H1 (cell line): ENCODE results near the gene ZNF516. TPM values are rescaled to one million over a fixed set of nuclear protein-coding genes. Genes with fewer than 3 reads are reported as not detected.

ENCODE experiments used
- CTCF ChIA-PET: fragments of 300-600 bp; sonication (Branson Sonifier 250); formaldehyde crosslinking; loops from one replicate; lab custom pipeline; 2021; ENCODE audit not compliant: partially characterized antibody; lab: Charles Lee
- POLR2A ChIA-PET: fragments of 300-600 bp; sonication (Branson Sonifier 250); formaldehyde crosslinking; loops from one replicate; lab custom pipeline; 2021; ENCODE audit warnings: inconsistent platforms; ENCODE audit not compliant: partially characterized antibody; lab: Charles Lee
- DNase-seq, 2 experiments: peaks; one replicate each; pipeline versions ENCODE4 v3.0.0 to v3.0.0-alpha.2; 2010 to 2022; ENCODE audit warnings: low spot score in 2 of 2, low read depth in 1 of 2, mixed read lengths in 1 of 2
- FAIRE-seq: peaks from 2 replicates; lab custom pipeline; 2011; peaks lifted over from hg19 to GRCh38; lab: Jason Lieb, UNC
- H2AFZ ChIP-seq: 2 replicates; pipeline ENCODE4 v1.8.1; 2012; ENCODE audit warnings: low read length, inconsistent platforms
- H2AK5ac ChIP-seq: 2 replicates; pipeline ENCODE4 v1.6.1; 2013; ENCODE audit warnings: low read depth, low read length
- H2BK120ac ChIP-seq: replicated peaks from 2 replicates; pipeline ENCODE3; 2013; ENCODE audit warnings: low read depth, low read length, inconsistent platforms
- H2BK12ac ChIP-seq: 2 replicates; pipeline ENCODE4 v1.6.1; 2013; ENCODE audit warnings: low read depth, low read length
- H2BK15ac ChIP-seq: 2 replicates; pipeline ENCODE4 v1.6.1; 2013; ENCODE audit warnings: low read length
- H2BK20ac ChIP-seq: 2 replicates; pipeline ENCODE4 v1.6.1; 2013; ENCODE audit warnings: low read length
- H2BK5ac ChIP-seq: 2 replicates; pipeline ENCODE4 v1.6.1; 2013; ENCODE audit warnings: low read depth, low read length
- H3K14ac ChIP-seq: 2 replicates; pipeline ENCODE4 v1.6.1; 2013; ENCODE audit warnings: inconsistent platforms; ENCODE audit not compliant: insufficient read length
- H3K18ac ChIP-seq: 2 replicates; pipeline ENCODE4 v1.6.1; 2013; ENCODE audit warnings: low read length; ENCODE audit errors: extremely low read depth
- H3K23ac ChIP-seq: 2 replicates; pipeline ENCODE4 v1.6.1; 2013; ENCODE audit warnings: inconsistent platforms; ENCODE audit not compliant: insufficient read length
- H3K23me2 ChIP-seq: 2 replicates; pipeline ENCODE4 v1.6.1; 2013; ENCODE audit warnings: low read depth, low read length
- H3K27ac ChIP-seq: 2 replicates; pipeline ENCODE4 v1.6.1; 2011; ENCODE audit warnings: low read depth, low read length, inconsistent platforms
- H3K27me3 ChIP-seq, 4 experiments: replicated peaks in 1 of 4; 1 replicate in 1 of 4; 2 replicates in 3 of 4; pipeline versions ENCODE4 v1.6.1 to v1.8.1; 2011 to 2013; ENCODE audit warnings: low read length in 3 of 4, mild to moderate bottlenecking in 3 of 4, inconsistent platforms in 2 of 4, mixed read lengths in 2 of 4, moderate library complexity in 1 of 4; ENCODE audit not compliant: control insufficient read depth in 3 of 4, insufficient read depth in 3 of 4; ENCODE audit errors: extremely low read depth in 1 of 4
- H3K36me3 ChIP-seq, 4 experiments: 2 replicates each; pipeline versions ENCODE4 v1.6.1 to v1.8.1; 2011 to 2013; ENCODE audit warnings: mild to moderate bottlenecking in 4 of 4, low read length in 3 of 4, moderate library complexity in 2 of 4, control low read depth in 1 of 4, inconsistent platforms in 1 of 4; ENCODE audit not compliant: insufficient read depth in 4 of 4, control insufficient read depth in 2 of 4
- H3K4ac ChIP-seq: replicated peaks from 2 replicates; pipeline ENCODE3; 2013; ENCODE audit warnings: low read length, low read depth, mixed read lengths, inconsistent platforms; ENCODE audit not compliant: insufficient read length
- H3K4me1 ChIP-seq, 4 experiments: replicated peaks in 1 of 4; 1 replicate in 1 of 4; 2 replicates in 3 of 4; pipeline versions ENCODE4 v1.6.1 to v1.8.1; 2011 to 2013; ENCODE audit warnings: low read length in 3 of 4, inconsistent platforms in 2 of 4, mixed read lengths in 1 of 4; ENCODE audit not compliant: insufficient read depth in 4 of 4, control insufficient read depth in 3 of 4
- H3K4me2 ChIP-seq, 2 experiments: 2 replicates each; pipeline versions ENCODE4 v1.6.1 to v1.8.1; 2011 to 2013; ENCODE audit warnings: low read depth in 2 of 2, low read length in 2 of 2, control low read depth in 1 of 2, inconsistent platforms in 1 of 2, mild to moderate bottlenecking in 1 of 2; ENCODE audit not compliant: insufficient read depth in 1 of 2
- H3K4me3 ChIP-seq, 4 experiments: fragments of 200-600, 300-600 bp in 1 of 4; sonication (generic), shearing (Covaris generic), sonication (Bioruptor Twin) in 1 of 4; 2 replicates each; pipeline versions ENCODE4 v1.5.1 to v1.8.1; 2011 to 2016; ENCODE audit warnings: low read length in 4 of 4, low read depth in 3 of 4, control low read depth in 2 of 4, inconsistent platforms in 2 of 4, mild to moderate bottlenecking in 2 of 4, mixed read lengths in 1 of 4, moderate library complexity in 1 of 4; ENCODE audit not compliant: insufficient read depth in 2 of 4; ENCODE audit errors: extremely low read depth in 1 of 4
- H3K56ac ChIP-seq: replicated peaks from 2 replicates; pipeline ENCODE3; 2013; ENCODE audit warnings: low read depth, mild to moderate bottlenecking, mixed read lengths, low read length, inconsistent platforms; ENCODE audit not compliant: insufficient read length
- H3K79me1 ChIP-seq: 2 replicates; pipeline ENCODE4 v1.6.1; 2013; ENCODE audit warnings: low read depth, low read length, control low read depth
- H3K79me2 ChIP-seq, 2 experiments: 2 replicates each; pipeline versions ENCODE4 v1.6.1 to v1.8.1; 2012 to 2013; ENCODE audit warnings: low read length in 2 of 2, mild to moderate bottlenecking in 2 of 2, inconsistent platforms in 1 of 2; ENCODE audit not compliant: insufficient read depth in 2 of 2, control insufficient read depth in 1 of 2
- H3K9ac ChIP-seq, 4 experiments: replicated peaks in 1 of 4; 1 replicate in 1 of 4; 2 replicates in 3 of 4; pipeline versions ENCODE4 v1.6.1 to v1.8.1; 2011 to 2013; ENCODE audit warnings: low read depth in 3 of 4, low read length in 3 of 4, control low read depth in 2 of 4, mild to moderate bottlenecking in 2 of 4, moderate library complexity in 2 of 4, inconsistent platforms in 1 of 4; ENCODE audit errors: extremely low read depth in 1 of 4
- H3K9me3 ChIP-seq, 2 experiments: 2 replicates each; pipeline versions ENCODE4 v1.6.1 to v1.8.1; 2012 to 2013; ENCODE audit warnings: mild to moderate bottlenecking in 2 of 2, moderate library complexity in 2 of 2, control low read depth in 1 of 2, inconsistent platforms in 1 of 2, low read depth in 1 of 2, low read length in 1 of 2, mixed read lengths in 1 of 2; ENCODE audit not compliant: insufficient read depth in 2 of 2
- H4K20me1 ChIP-seq, 2 experiments: replicated peaks in 1 of 2; 2 replicates each; pipeline versions ENCODE3 to v1.8.1; 2011 to 2013; ENCODE audit warnings: inconsistent platforms in 2 of 2, low read length in 2 of 2, mild to moderate bottlenecking in 1 of 2; ENCODE audit not compliant: insufficient read depth in 2 of 2, control insufficient read depth in 1 of 2
- H4K5ac ChIP-seq: 2 replicates; pipeline ENCODE4 v1.6.1; 2013; ENCODE audit warnings: low read length, low read depth, mixed read lengths, inconsistent platforms; ENCODE audit not compliant: insufficient read length
- H4K8ac ChIP-seq: 2 replicates; pipeline ENCODE4 v1.8.0; 2013; ENCODE audit warnings: mild to moderate bottlenecking, moderate library complexity, low read length, inconsistent platforms; ENCODE audit not compliant: insufficient read depth; ENCODE audit errors: extremely low read depth
- H4K91ac ChIP-seq: replicated peaks from 2 replicates; pipeline ENCODE3; 2013; ENCODE audit warnings: low read length, mixed read lengths, inconsistent platforms; ENCODE audit not compliant: insufficient read length
- RFX5 ChIP-seq: IDR thresholded peaks from 2 replicates; pipeline ENCODE4 v1.6.1; 2011; ENCODE audit warnings: low read depth, low read length, improper control_type of control experiment, borderline replicate concordance
- SP2 ChIP-seq: IDR thresholded peaks from 2 replicates; pipeline ENCODE4 v1.6.1; 2012; ENCODE audit warnings: mild to moderate bottlenecking, low read length, inconsistent platforms
- WGBS, 2 experiments: shearing (Covaris generic) in 1 of 2; methylation state at CpG; one replicate each; pipeline versions ENCODE4 v1.1.6 to v1.1.7; 2013 to 2015; ENCODE audit warnings: low lambda C conversion rate in 2 of 2, mixed read lengths in 2 of 2, inconsistent platforms in 1 of 2, low coverage in 1 of 2, missing lambda C conversion rate in 1 of 2; ENCODE audit not compliant: insufficient replicate concordance in 2 of 2, insufficient coverage in 1 of 2, insufficient read length in 1 of 2; ENCODE audit errors: extremely low coverage in 1 of 2, missing lambda C conversion rate in 1 of 2; 5-methylcytosine and 5-hydroxymethylcytosine counted together
- polyA plus RNA-seq, 7 experiments: library from polyadenylated mRNA; depleted of rRNA in 3 of 7; stranded (reverse) in 5 of 7; unstranded in 2 of 7; fragments of >200 nt in 5 of 7; fragments of 200-250 nt in 2 of 7; gene quantifications; 1 replicate in 5 of 7; 2 replicates in 1 of 7; 4 replicates in 1 of 7; pipeline versions ENCODE4 v1.2.1 to v1.2.3, GENCODE V29; 2011 to 2013; ENCODE audit warnings: missing spikeins in 2 of 7, mixed read lengths in 2 of 7
- total RNA-seq: library from RNA; stranded (reverse); fragmentation: NEBNext Ultra II Directional; extraction: Animal tissue kit (Norgen Biotek cat#: 25700); gene quantifications from 2 replicates; pipeline ENCODE4 v1.2.1, GENCODE V29; 2021

The ZNF516 gene
- total and polyA plus RNA-seq, 2 of the 8 experiments (the other 6 are each of a cell fraction or from before 2014, with no cell fraction given), result 7.3 to 17.0 TPM

DNA sequence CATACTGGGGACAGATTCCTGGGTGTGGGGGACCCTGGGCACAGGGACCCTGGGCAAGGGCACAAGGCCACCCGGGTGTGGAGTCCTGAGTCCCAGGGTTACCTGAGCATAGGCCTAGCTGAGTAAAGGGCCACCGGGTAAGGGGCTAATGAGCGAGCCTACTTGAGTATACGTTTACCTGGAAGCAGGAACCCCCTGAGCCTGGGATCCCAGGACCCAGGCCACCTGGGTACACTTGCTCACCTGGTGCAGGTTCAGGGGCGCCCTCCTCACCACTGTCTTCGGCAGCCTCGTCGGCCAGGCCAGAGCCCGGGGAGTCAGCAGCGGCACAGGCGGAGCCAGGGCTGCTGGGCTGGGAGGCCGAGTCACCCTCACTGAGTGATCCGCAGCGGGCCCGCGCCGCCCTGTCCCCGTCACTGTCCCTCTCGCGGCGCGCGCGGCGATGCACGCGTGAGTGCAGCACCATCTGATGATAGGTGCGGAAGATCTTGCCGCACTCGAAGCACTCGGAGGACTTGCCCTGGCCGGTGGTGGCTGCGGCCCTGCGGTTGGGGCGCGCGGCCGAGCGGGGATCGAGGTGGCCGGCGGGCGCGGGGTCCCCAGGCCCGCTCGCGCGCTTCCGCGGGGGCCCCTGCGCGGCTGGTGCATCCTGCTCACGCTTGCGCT lies 53.9 kb downstream of the ZNF516 start:
- TF ChIP-seq SP2 (no peak), RFX5 (no peak)
- no peaks in the 10 kb centered on the region; a peak in 1 of 7 replicates for H3K4me1 ChIP-seq
- no peak overlapping the region for H3K4ac ChIP-seq
- peaks cover 0 to 23% (median 8%) of the 10 kb centered on the region in 4 experiments; a peak in 6 of 8 replicates for H3K36me3 ChIP-seq
- no peaks in the 10 kb centered on the region for H3K23me2 ChIP-seq
- no peak overlapping the region for H4K8ac ChIP-seq
- no peaks in the 10 kb centered on the region for H3K27me3 ChIP-seq
- no peak overlapping the region for H2BK5ac ChIP-seq
- H3K9me3 ChIP-seq, result no peaks in the 10 kb centered on the region
- peaks cover 0 to 4% of the 10 kb centered on the region in 2 experiments for H4K20me1 ChIP-seq
- WGBS, 2 experiments, result 96% methylated on average over 48 of the region's 54 CpGs; no CpG with 5 or more reads in 1 of the 2 experiments
- no peak overlapping the region for H3K14ac ChIP-seq
- ChIA-PET POLR2A (no interaction called here), CTCF (interaction anchor here (1.5 kb wide), 1 partner anchor 10 kb away, joined by 3 read pairs; no protein-coding TSS in a partner anchor)
- H3K79me1 ChIP-seq, result peaks cover 6% of the 10 kb centered on the region; the same call in 1 of the 2 replicates
- no peak overlapping the region for H3K4me2 ChIP-seq
- H3K79me2 ChIP-seq, result peaks cover 0 to 9% of the 10 kb centered on the region in 2 experiments; a peak in 1 of 4 replicates
- no peak overlapping the region for H2BK12ac ChIP-seq
- H4K5ac ChIP-seq, result no peak overlapping the region
- no peak overlapping the region for H3K56ac ChIP-seq
- H4K91ac ChIP-seq, result no peak overlapping the region
- H3K27ac ChIP-seq, result no peak overlapping the region
- no peak overlapping the region for H2BK20ac ChIP-seq
- H2AK5ac ChIP-seq, result no peak overlapping the region
- no peak overlapping the region for H3K23ac ChIP-seq
- H3K4me3 ChIP-seq, result no peak overlapping the region
- H2BK120ac ChIP-seq, result no peak overlapping the region
- DNase-seq (no peak), FAIRE-seq (no peak)
- H2BK15ac ChIP-seq, result no peak overlapping the region
- no peak overlapping the region for H3K18ac ChIP-seq
- no peak overlapping the region for H3K9ac ChIP-seq
- no peak overlapping the region for H2AFZ ChIP-seq
